Hepatic stellate cell (primary cell): ENCODE results near the gene CCR2.

ENCODE experiments used
- DNase-seq: peaks from one replicate; pipeline ENCODE4 v3.0.0; 2011; ENCODE audit warnings: low spot score

CCR2 gene

GRCh38 chr3:46354984-46355383 lies 1.1 kb downstream of the CCR2 start:
- DNase-seq: no peak

GRCh38 chr3:46356276-46356675 lies 2.4 kb downstream of the CCR2 start:
- DNase-seq: no peak

DNA sequence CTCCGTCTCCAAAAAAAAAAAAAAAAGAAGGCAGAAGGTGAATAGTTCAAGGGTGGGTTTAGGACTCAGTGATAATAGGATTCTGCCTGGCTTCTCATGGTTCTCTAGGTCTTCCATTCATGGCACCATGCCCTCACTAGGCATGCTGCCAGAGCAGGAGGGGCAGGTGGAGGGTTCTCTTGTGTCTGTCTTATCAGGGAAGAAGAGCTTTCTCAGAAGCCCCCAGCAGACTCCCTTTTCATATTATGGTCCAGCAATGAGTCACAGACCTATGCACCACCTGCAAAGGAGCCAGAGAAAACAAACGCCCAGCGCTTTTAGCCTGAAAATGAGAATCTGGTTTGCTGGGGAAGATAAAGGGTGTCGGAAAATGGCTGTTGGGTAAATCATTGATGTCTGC lies 3.0 kb downstream of the CCR2 start:
- DNase-seq: no peak

DNA sequence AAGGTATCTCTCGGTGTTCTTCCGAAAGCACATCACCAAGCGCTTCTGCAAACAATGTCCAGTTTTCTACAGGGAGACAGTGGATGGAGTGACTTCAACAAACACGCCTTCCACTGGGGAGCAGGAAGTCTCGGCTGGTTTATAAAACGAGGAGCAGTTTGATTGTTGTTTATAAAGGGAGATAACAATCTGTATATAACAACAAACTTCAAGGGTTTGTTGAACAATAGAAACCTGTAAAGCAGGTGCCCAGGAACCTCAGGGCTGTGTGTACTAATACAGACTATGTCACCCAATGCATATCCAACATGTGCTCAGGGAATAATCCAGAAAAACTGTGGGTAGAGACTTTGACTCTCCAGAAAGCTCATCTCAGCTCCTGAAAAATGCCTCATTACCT lies 4.6 kb downstream of the CCR2 start:
- DNase-seq: no peak

GRCh38 chr3:46359733-46360493 lies 6.0 kb downstream of the CCR2 start:
- DNase-seq: no peak

GRCh38 chr3:46360907-46361306 lies 7.0 kb downstream of the CCR2 start:
- no peak for DNase-seq

GRCh38 chr3:46361408-46362283 lies 7.7 kb downstream of the CCR2 start:
- no peak for DNase-seq

- no peak for DNase-seq
These were observed 11.1 kb downstream of the CCR2 start for GRCh38 chr3:46365041-46365440.

- DNase-seq: no peak
These were observed 12.0 kb downstream of the CCR2 start for GRCh38 chr3:46365737-46366524.

DNA sequence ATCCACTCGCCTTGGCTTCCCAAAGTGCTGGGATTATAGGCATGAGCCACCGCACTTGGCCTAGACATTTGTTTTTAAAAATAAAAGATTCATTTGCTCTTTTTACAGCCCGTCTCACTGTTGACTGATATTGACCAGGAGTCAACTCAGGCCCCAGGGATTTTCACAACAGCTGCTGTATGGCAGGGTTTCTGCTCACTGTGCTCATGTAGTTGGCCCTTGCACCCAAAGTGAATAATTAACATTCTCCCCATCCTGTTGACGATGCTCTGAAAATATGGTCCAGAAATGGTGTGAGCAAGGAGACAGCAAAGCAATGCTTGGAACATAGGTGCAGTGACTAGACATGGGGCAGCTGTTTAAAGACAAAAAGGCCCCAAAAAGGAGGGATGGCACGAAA lies 13.9 kb downstream of the CCR2 start:
- DNase-seq: no peak

DNA sequence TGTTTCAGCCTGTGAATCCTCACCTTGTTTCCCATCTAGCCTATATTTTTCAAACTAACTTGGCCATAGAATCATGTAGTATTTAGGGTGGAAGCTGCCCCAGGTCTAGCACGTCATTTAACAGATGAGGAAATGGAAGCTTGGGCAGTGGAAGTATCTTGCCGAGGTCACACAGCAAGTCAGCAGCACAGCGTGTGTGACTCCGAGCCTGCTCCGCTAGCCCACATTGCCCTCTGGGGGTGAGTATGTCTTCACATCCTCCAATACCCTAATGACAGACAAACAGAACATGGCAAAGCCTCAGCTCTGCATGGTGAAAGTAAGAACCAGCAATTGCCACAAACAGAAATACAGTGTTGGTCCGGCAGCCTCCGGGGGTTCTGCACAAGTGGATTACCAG lies 14.7 kb downstream of the CCR2 start:
- DNase-seq: no peak

DNA sequence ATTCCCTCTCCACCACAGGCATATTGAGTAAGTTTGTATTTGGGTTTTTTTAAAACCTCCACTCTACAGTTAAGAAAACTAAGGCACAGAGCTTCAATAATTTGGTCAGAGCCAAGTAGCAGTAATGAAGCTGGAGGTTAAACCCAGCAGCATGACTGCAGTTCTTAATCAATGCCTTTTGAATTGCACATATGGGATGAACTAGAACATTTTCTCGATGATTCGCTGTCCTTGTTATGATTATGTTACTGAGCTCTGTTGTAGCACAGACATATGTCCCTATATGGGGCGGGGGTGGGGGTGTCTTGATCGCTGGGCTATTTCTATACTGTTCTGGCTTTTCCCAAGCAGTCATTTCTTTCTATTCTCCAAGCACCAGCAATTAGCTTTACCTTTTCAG lies 15.2 kb downstream of the CCR2 start:
- no peak for DNase-seq

GRCh38 chr3:46369675-46370132 lies 15.8 kb downstream of the CCR2 start:
- no peak for DNase-seq

DNA sequence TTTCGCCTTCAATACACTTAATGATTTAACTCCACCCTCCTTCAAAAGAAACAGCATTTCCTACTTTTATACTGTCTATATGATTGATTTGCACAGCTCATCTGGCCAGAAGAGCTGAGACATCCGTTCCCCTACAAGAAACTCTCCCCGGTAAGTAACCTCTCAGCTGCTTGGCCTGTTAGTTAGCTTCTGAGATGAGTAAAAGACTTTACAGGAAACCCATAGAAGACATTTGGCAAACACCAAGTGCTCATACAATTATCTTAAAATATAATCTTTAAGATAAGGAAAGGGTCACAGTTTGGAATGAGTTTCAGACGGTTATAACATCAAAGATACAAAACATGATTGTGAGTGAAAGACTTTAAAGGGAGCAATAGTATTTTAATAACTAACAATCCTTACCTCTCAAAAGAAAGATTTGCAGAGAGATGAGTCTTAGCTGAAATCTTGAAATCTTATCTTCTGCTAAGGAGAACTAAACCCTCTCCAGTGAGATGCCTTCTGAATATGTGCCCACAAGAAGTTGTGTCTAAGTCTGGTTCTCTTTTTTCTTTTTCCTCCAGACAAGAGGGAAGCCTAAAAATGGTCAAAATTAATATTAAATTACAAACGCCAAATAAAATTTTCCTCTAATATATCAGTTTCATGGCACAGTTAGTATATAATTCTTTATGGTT lies 17.1 kb downstream of the CCR2 start, which contains the start of gene CCR5:
CCR5 (plus strand) TSS at position 108 of the 680 bp plus-strand sequence. CDS start 1,957 bp downstream, outside the sequence.
- no peak for DNase-seq

GRCh38 chr3:46371519-46372340 lies 17.8 kb downstream of the CCR2 start:
- no peak for DNase-seq

DNA sequence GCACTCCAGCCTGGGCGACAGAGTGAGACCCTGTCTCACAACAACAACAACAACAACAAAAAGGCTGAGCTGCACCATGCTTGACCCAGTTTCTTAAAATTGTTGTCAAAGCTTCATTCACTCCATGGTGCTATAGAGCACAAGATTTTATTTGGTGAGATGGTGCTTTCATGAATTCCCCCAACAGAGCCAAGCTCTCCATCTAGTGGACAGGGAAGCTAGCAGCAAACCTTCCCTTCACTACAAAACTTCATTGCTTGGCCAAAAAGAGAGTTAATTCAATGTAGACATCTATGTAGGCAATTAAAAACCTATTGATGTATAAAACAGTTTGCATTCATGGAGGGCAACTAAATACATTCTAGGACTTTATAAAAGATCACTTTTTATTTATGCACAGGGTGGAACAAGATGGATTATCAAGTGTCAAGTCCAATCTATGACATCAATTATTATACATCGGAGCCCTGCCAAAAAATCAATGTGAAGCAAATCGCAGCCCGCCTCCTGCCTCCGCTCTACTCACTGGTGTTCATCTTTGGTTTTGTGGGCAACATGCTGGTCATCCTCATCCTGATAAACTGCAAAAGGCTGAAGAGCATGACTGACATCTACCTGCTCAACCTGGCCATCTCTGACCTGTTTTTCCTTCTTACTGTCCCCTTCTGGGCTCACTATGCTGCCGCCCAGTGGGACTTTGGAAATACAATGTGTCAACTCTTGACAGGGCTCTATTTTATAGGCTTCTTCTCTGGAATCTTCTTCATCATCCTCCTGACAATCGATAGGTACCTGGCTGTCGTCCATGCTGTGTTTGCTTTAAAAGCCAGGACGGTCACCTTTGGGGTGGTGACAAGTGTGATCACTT lies 18.8 kb downstream of the CCR2 start:
- DNase-seq: no peak

GRCh38 chr3:46374755-46375154 lies 20.8 kb downstream of the CCR2 start:
- no peak for DNase-seq

GRCh38 chr3:46375218-46375617 lies 21.3 kb downstream of the CCR2 start:
- no peak for DNase-seq

DNA sequence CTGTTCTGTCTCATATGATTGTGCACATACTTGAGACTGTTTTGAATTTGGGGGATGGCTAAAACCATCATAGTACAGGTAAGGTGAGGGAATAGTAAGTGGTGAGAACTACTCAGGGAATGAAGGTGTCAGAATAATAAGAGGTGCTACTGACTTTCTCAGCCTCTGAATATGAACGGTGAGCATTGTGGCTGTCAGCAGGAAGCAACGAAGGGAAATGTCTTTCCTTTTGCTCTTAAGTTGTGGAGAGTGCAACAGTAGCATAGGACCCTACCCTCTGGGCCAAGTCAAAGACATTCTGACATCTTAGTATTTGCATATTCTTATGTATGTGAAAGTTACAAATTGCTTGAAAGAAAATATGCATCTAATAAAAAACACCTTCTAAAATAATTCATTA lies 21.9 kb downstream of the CCR2 start:
- no peak for DNase-seq

GRCh38 chr3:46378426-46378942 lies 24.6 kb downstream of the CCR2 start:
- peak; percentile 55 for DNase-seq
